DND-41 (cell line): Measurements from ENCODE around the gene TRPC4.

ENCODE experiments used
- CTCF ChIP-seq: IDR thresholded peaks from 2 replicates; pipeline ENCODE4 v1.5.1; 2012; ENCODE audit warnings: borderline replicate concordance, low read length, moderate library complexity, mild to moderate bottlenecking; ENCODE audit not compliant: poor library complexity, severe bottlenecking; ENCODE audit errors: extremely low read depth
- EZH2 ChIP-seq: IDR thresholded peaks from 3 replicates; pipeline ENCODE4 v1.6.1; 2012; ENCODE audit warnings: borderline replicate concordance, low read depth, mild to moderate bottlenecking, moderate library complexity, low read length, inconsistent platforms; ENCODE audit not compliant: severe bottlenecking

DNA sequence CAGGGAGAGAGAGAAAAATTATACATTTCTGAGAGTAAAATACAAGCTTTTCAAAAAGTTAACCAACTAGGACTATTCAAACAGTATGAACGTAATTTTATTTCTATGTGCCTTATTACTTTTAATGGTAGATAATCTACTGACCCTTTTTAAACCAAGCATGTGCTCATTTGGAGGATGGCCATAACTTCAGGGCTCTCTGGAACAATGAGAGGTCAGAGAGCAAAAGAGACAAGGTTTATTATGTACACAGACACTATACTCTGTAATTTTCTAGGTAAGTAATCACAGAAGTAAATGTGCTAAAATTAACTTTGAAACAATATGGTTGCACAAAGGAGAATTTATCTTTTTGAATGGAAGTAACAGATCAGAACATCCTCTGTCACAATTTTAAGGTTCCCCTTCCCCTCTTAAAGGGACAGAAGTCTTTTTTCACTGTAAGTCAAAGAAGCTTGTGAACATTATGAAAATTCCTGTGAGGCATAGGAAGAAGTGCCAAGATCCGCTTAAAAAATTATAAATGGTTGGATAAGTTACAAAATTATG lies 272.0 kb downstream of the TRPC4 start:
- no peak for TF ChIP-seq CTCF
- no peak for TF ChIP-seq EZH2
